HG03469 (cell line): ENCODE results near the gene CIRBP.
"Not testable (repeated sequence)": the region's sequence is repeated elsewhere in the genome, so short reads cannot be mapped to it uniquely, and the experiment has no call there.

Experiments used
- ATAC-seq: cut with Tn5 transposase; IDR thresholded peaks from one replicate; pipeline ENCODE4 v1.9.1; 2021; ENCODE audit warnings: mild to moderate bottlenecking, moderate library complexity, moderate number of reproducible peaks; ENCODE audit not compliant: unreplicated experiment

Gene CIRBP

GRCh38 chr19:1290196-1290702 lies 21.1 kb downstream of the CIRBP start:
- no peak for ATAC-seq

- no peak for ATAC-seq
Measured at GRCh38 chr19:1290703-1291651, 21.8 kb downstream of the CIRBP start.

- no peak for ATAC-seq
Measured at GRCh38 chr19:1291761-1292418, 22.8 kb downstream of the CIRBP start.

GRCh38 chr19:1292419-1293151 lies 23.5 kb downstream of the CIRBP start:
- ATAC-seq, result no peak

GRCh38 chr19:1293782-1294604 lies 24.9 kb downstream of the CIRBP start:
- ATAC-seq, result no peak

GRCh38 chr19:1294688-1295087 lies 25.6 kb downstream of the CIRBP start:
- no peak for ATAC-seq

GRCh38 chr19:1295169-1296012 lies 26.3 kb downstream of the CIRBP start:
- ATAC-seq, result no peak

- no peak for ATAC-seq
Measured at GRCh38 chr19:1296078-1296477, 26.9 kb downstream of the CIRBP start.

- ATAC-seq, result no peak
Measured at GRCh38 chr19:1296575-1297271, 27.6 kb downstream of the CIRBP start.

- no peak for ATAC-seq
Measured at GRCh38 chr19:1298235-1298634, 29.1 kb downstream of the CIRBP start.

GRCh38 chr19:1299801-1300200 lies 30.7 kb downstream of the CIRBP start:
- ATAC-seq, result no peak

- ATAC-seq, result no peak
Measured at GRCh38 chr19:1300744-1301490, 31.8 kb downstream of the CIRBP start.

GRCh38 chr19:1302533-1303239 lies 33.6 kb downstream of the CIRBP start:
- no peak for ATAC-seq

- no peak for ATAC-seq
Measured at GRCh38 chr19:1304197-1304924, 35.2 kb downstream of the CIRBP start.

- ATAC-seq, result not testable (repeated sequence)
Measured at GRCh38 chr19:1305354-1305753, 36.2 kb downstream of the CIRBP start.

- no peak for ATAC-seq
Measured at GRCh38 chr19:1307320-1307719, 38.2 kb downstream of the CIRBP start.

GRCh38 chr19:1307755-1308303 lies 38.7 kb downstream of the CIRBP start:
- no peak for ATAC-seq
